HEK293 (cell line): ENCODE measurements around the gene MCRIP2.

ENCODE experiments used
- ELK4 ChIP-seq: IDR thresholded peaks from 2 replicates; pipeline ENCODE4 v1.6.1; 2011; ENCODE audit warnings: mild to moderate bottlenecking, low read depth, low read length, borderline replicate concordance
- GFI1B ChIP-seq: fragments of 450-650 bp; formaldehyde crosslinking; IDR thresholded peaks from 2 replicates; pipeline ENCODE4 v1.5.1; 2016; ENCODE audit warnings: missing biosample characterization, missing genetic modification characterization
- GLIS2 ChIP-seq: fragments of 450-650 bp; formaldehyde crosslinking; IDR thresholded peaks from 2 replicates; pipeline ENCODE4 v1.5.1; 2016; ENCODE audit warnings: missing biosample characterization, missing genetic modification characterization
- HOXC10 ChIP-seq: sonication (generic); formaldehyde crosslinking; IDR thresholded peaks from 2 replicates; pipeline ENCODE4 v1.8.1; 2023; ENCODE audit warnings: mild to moderate bottlenecking, missing genetic modification reagents
- IKZF3 ChIP-seq: fragments of 450-650 bp; IDR thresholded peaks from 2 replicates; pipeline ENCODE4 v1.5.0; 2018; ENCODE audit warnings: missing biosample characterization, mild to moderate bottlenecking, missing genetic modification characterization, moderate library complexity
- KLF10 ChIP-seq: fragments of 450-650 bp; IDR thresholded peaks from 2 replicates; pipeline ENCODE4 v1.5.1; 2018; ENCODE audit warnings: missing biosample characterization, mild to moderate bottlenecking, missing genetic modification characterization
- MZF1 ChIP-seq: fragments of 450-650 bp; formaldehyde crosslinking; IDR thresholded peaks from 2 replicates; pipeline ENCODE4 v1.5.1; 2017; ENCODE audit warnings: missing biosample characterization, missing genetic modification characterization, borderline replicate concordance
- PATZ1 ChIP-seq: fragments of 450-650 bp; formaldehyde crosslinking; IDR thresholded peaks from 2 replicates; pipeline ENCODE4 v1.5.1; 2016; ENCODE audit warnings: missing biosample characterization, missing genetic modification characterization
- PBX3 ChIP-seq: sonication (generic); formaldehyde crosslinking; IDR thresholded peaks from 2 replicates; pipeline ENCODE4 v1.8.1; 2022; ENCODE audit warnings: mild to moderate bottlenecking, moderate library complexity, missing genetic modification reagents
- SCRT1 ChIP-seq: fragments of 450-650 bp; formaldehyde crosslinking; IDR thresholded peaks from 2 replicates; pipeline ENCODE4 v1.5.1; 2016; ENCODE audit warnings: missing biosample characterization, missing genetic modification characterization, borderline replicate concordance
- SP3 ChIP-seq: fragments of 450-650 bp; formaldehyde crosslinking; IDR thresholded peaks from 2 replicates; pipeline ENCODE4 v1.5.1; 2016; ENCODE audit warnings: missing biosample characterization, missing genetic modification characterization
- ZBTB44 ChIP-seq: fragments of 450-650 bp; IDR thresholded peaks from 2 replicates; pipeline ENCODE4 v1.5.1; 2018; ENCODE audit warnings: missing biosample characterization, mild to moderate bottlenecking, missing genetic modification characterization
- ZBTB7A ChIP-seq: fragments of 450-650 bp; formaldehyde crosslinking; IDR thresholded peaks from 2 replicates; pipeline ENCODE4 v1.5.1; 2016; ENCODE audit warnings: low read depth, missing biosample characterization, missing genetic modification characterization
- ZEB2 ChIP-seq: fragments of 450-650 bp; formaldehyde crosslinking; IDR thresholded peaks from 2 replicates; pipeline ENCODE4 v1.5.1; 2016; ENCODE audit warnings: missing biosample characterization, missing genetic modification characterization
- ZNF10 ChIP-seq: fragments of 450-650 bp; formaldehyde crosslinking; IDR thresholded peaks from 2 replicates; pipeline ENCODE4 v1.5.1; 2017; ENCODE audit warnings: missing biosample characterization, missing genetic modification characterization
- ZNF37A ChIP-seq: fragments of 450-650 bp; IDR thresholded peaks from 2 replicates; pipeline ENCODE4 v1.5.1; 2018; ENCODE audit warnings: missing biosample characterization, missing genetic modification characterization
- ZNF398 ChIP-seq: fragments of 450-650 bp; formaldehyde crosslinking; IDR thresholded peaks from 2 replicates; pipeline ENCODE4 v1.5.1; 2017; ENCODE audit warnings: missing biosample characterization, missing genetic modification characterization
- ZNF48 ChIP-seq: fragments of 450-650 bp; formaldehyde crosslinking; IDR thresholded peaks from 2 replicates; pipeline ENCODE4 v1.5.1; 2016; ENCODE audit warnings: missing biosample characterization, missing genetic modification characterization
- ZNF518A ChIP-seq: fragments of 450-650 bp; formaldehyde crosslinking; conservative IDR thresholded peaks from 2 replicates; pipeline ENCODE4 v1.5.1; 2016; ENCODE audit warnings: low read depth, missing biosample characterization, missing genetic modification characterization
- ZNF580 ChIP-seq: fragments of 450-650 bp; formaldehyde crosslinking; IDR thresholded peaks from 2 replicates; pipeline ENCODE4 v1.5.1; 2016; ENCODE audit warnings: missing biosample characterization, missing genetic modification characterization
- ZNF600 ChIP-seq: fragments of 450-650 bp; formaldehyde crosslinking; IDR thresholded peaks from 2 replicates; pipeline ENCODE4 v1.5.1; 2016; ENCODE audit warnings: missing biosample characterization, missing genetic modification characterization
- ZNF629 ChIP-seq: fragments of 450-650 bp; formaldehyde crosslinking; IDR thresholded peaks from 2 replicates; pipeline ENCODE4 v1.5.1; 2017; ENCODE audit warnings: missing biosample characterization, missing genetic modification characterization
- ZNF660 ChIP-seq: fragments of 450-650 bp; IDR thresholded peaks from 2 replicates; pipeline ENCODE4 v1.5.1; 2018; ENCODE audit warnings: missing biosample characterization, mild to moderate bottlenecking, missing genetic modification characterization
- ZNF791 ChIP-seq: fragments of 450-650 bp; formaldehyde crosslinking; IDR thresholded peaks from 2 replicates; pipeline ENCODE4 v1.5.1; 2016; ENCODE audit warnings: missing biosample characterization, missing genetic modification characterization
- ZSCAN16 ChIP-seq: fragments of 450-650 bp; formaldehyde crosslinking; IDR thresholded peaks from 2 replicates; pipeline ENCODE4 v1.5.1; 2016; ENCODE audit warnings: missing biosample characterization, missing genetic modification characterization
- ZSCAN30 ChIP-seq: fragments of 450-650 bp; IDR thresholded peaks from 2 replicates; pipeline ENCODE4 v1.5.1; 2018; ENCODE audit warnings: missing biosample characterization, mild to moderate bottlenecking, missing genetic modification characterization, moderate library complexity

MCRIP2 gene

GRCh38 chr16:667780-668518 is 26.3 kb downstream of the MCRIP2 start, which contains the start of gene RHOT2 (continued):
- TF ChIP-seq ZNF518A: 0 out of 2 replicates have a peak, but pooled peaks have one; percentile 22
- TF ChIP-seq ELK4: peak; percentile 31; the same call in 1 of the 2 replicates
- no peak for TF ChIP-seq ZSCAN16 (tag by site-specific recombination)
- peak; percentile 99 for TF ChIP-seq ZNF660 (tag by site-specific recombination)
- TF ChIP-seq ZNF48 (tag by site-specific recombination): no peak
- TF ChIP-seq ZNF398 (tag by site-specific recombination): 0 out of 2 replicates have a peak, but pooled peaks have one; percentile 6
- no peak for TF ChIP-seq ZNF600 (tag by site-specific recombination)
- peak; percentile 99 for TF ChIP-seq ZNF580 (tag by site-specific recombination)
- peak; percentile 79 for TF ChIP-seq KLF10 (tag by site-specific recombination)
- TF ChIP-seq GFI1B (tag by site-specific recombination): no peak
- TF ChIP-seq PBX3 (CRISPR knock-in tag): peak; percentile 73; the same call in 1 of the 2 replicates
- peak; percentile 86 for TF ChIP-seq PATZ1
- peak; percentile 97 for TF ChIP-seq ZSCAN30 (tag by site-specific recombination)
- TF ChIP-seq ZNF10 (tag by site-specific recombination): 0 out of 2 replicates have a peak, but pooled peaks have one; percentile 8
- peak; percentile 89 for TF ChIP-seq SCRT1 (tag by site-specific recombination)
- 0 out of 2 replicates have a peak, but pooled peaks have one; percentile 10 for TF ChIP-seq ZEB2 (tag by site-specific recombination)
- 0 out of 2 replicates have a peak, but pooled peaks have one; percentile 29 for TF ChIP-seq IKZF3 (tag by site-specific recombination)
- peak; percentile 66; the same call in 1 of the 2 replicates for TF ChIP-seq GLIS2
- no peak for TF ChIP-seq ZNF37A
- peak; percentile 95 for TF ChIP-seq ZBTB7A (tag by site-specific recombination)
- TF ChIP-seq ZNF791 (tag by site-specific recombination): no peak
- TF ChIP-seq MZF1 (tag by site-specific recombination): no peak
- no peak for TF ChIP-seq HOXC10
- peak; percentile 45; the same call in 1 of the 2 replicates for TF ChIP-seq SP3 (tag by site-specific recombination)
- peak; percentile 77 for TF ChIP-seq ZBTB44 (tag by site-specific recombination)
- TF ChIP-seq ZNF629 (tag by site-specific recombination): 0 out of 2 replicates have a peak, but pooled peaks have one; percentile 39
